Measurements from ENCODE around the gene PTPRA.

- TF ChIP-seq CTCF (IDR thresholded peaks at IDR 0.05): no peak
- no peak for TF ChIP-seq POLR2A (IDR thresholded peaks at IDR 0.05)
Measured at GRCh38 chr20:2930538-2930937, 57.3 kb downstream of the PTPRA start.

All from right lobe of liver (tissue), 4 donors.